GM21381 (cell line): ENCODE results near the gene CCR6.

Experiments used
- ATAC-seq: cut with Tn5 transposase; IDR thresholded peaks from one replicate; pipeline ENCODE4 v1.9.1; 2021; ENCODE audit warnings: mild to moderate bottlenecking, moderate library complexity; ENCODE audit not compliant: unreplicated experiment

The CCR6 gene

DNA sequence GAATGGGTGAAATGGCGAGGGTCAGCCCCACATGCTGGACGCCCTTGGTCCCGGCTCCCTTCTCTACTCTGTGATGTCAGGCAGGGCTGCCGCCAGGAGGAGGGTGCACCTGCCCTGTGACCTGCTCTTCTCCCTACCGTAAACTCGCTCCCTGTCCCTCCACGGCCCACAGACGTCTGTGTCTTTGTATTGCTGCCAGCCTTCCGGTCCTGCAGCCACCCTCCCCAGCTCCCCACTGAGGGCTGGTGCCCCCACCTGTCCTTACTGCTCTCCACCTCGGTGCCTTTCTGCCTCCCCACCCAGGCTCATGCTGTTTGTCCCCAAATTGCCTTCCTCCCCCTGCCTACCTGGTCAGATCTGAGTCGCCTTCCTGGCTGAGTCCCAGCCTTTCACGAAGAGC lies 4.1 kb upstream of the CCR6 start:
- ATAC-seq: no peak

GRCh38 chr6:167119670-167120582 lies 3.0 kb upstream of the CCR6 start:
- no peak for ATAC-seq

DNA sequence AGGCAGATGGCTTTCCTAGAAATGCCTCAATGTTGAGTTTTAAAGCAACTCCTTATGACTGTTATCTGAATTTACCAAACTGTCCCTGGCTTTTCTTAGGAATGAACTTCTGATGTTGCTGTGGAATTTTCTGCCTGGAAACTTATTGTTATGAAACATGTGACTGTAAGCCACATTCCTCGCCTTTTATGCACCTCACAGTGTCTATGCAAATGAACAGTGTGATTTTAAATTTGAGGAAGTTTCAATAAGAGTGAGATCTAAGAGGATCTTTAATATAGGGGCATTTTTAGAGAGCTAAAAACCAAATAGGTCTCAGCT lies 2.4 kb upstream of the CCR6 start:
- ATAC-seq: no peak

DNA sequence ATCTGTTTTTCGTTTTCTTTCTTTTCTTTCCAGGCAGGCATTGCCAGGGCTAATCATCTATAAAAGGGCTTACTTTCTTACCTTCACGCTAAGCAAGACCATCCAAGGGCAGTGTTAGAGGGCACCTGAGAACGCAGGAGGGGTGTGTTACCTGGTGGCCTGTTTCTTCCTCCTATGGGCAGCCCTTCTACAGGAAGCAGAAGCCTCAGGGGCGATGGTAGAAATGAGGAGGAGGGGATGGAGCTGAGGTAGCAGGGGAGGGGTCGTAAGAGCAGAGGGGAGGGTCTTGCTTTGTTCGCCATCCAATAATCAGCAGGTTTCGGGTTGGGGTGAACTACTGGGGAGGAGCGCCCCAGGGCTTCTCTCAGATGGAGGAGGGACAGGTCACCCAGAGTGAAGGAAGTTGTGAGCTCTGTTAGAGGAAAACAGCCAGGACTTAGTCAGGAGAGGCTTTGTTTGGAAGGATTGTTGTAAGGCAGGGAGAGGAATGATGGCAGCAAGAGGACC lies 1.5 kb upstream of the CCR6 start:
- ATAC-seq: no peak

GRCh38 chr6:167122041-167122826 lies 662 bp upstream of the CCR6 start:
- ATAC-seq: peak; percentile 44

- ATAC-seq: no peak
These were observed 1.9 kb downstream of the CCR6 start for GRCh38 chr6:167124753-167125152.

GRCh38 chr6:167125410-167125809 lies 2.5 kb downstream of the CCR6 start:
- ATAC-seq: no peak

GRCh38 chr6:167125855-167126349 lies 3.0 kb downstream of the CCR6 start:
- ATAC-seq: no peak

GRCh38 chr6:167127785-167128531 lies 5.1 kb downstream of the CCR6 start:
- ATAC-seq: no peak

DNA sequence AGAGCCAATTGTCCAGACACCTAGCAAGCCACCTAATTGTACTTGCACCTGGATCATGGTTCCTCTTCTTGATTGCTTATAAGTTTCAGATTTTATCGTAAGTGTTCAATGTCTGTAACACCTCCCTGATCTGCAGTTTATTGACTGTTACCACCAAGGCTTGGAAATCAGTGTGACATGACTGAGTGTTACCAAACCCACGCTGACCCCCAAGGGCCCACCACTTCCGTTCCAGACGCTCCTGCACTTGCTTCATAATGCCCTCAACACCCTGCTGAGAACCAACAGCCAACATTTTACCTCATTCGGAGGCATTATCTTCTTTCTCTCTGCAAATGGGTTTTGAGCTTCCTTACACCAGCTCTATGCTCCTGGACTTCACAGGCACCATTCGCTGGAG lies 6.3 kb downstream of the CCR6 start:
- ATAC-seq: no peak

DNA sequence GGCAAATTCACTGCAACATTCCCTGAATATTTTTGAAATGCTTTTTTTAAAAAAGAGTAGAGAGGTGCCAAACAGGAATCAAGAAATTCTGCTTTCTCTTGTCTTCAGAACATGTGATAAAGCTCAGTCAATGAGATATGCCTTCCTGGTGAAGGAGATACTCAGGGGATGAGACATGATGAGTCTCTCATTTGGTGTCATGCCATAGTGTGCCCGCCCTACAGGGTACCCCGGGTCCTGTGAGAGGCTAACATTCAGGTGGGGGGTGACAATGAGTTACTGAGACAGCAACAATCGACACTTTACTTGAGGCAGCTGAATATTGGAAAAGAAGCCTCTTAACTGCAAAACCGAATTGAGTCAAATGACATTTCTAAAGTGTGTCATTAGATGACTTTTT lies 6.7 kb downstream of the CCR6 start:
- ATAC-seq: no peak

DNA sequence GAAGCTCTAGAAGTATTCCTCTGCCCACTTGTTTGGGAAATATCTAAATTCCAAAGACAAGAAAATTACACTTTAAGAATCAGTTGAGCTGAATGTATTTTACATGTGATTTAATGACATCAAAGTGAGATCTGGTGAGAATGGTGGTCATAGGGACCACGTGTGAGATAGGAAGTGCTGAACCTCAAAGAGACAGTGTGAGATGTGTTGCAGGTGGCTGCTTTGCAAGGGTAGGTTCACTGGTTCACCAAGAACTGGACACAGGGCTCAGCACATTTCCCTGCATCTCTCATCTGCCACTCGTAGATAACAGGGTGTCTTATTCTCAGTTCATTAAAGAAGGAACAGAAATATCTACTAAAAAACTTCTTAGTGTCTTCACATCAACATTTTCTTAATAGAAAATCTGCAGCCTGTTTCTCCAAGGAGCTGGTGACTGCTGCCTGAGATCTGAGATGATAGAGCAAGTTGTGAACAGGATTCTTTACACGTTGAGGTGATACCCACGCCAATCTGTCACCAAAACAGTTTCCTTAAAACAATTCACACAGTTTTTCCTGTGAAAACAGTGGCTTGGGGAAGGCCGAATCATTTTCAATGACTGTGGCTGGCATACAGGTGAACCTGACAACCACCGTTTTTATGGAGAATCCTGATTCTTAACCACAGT lies 7.2 kb downstream of the CCR6 start:
- no peak for ATAC-seq

- no peak for ATAC-seq
These were observed 8.1 kb downstream of the CCR6 start for GRCh38 chr6:167130712-167131684.

- no peak for ATAC-seq
These were observed 11.8 kb downstream of the CCR6 start for GRCh38 chr6:167134448-167135328.

GRCh38 chr6:167136376-167136775 lies 13.5 kb downstream of the CCR6 start:
- no peak for ATAC-seq

DNA sequence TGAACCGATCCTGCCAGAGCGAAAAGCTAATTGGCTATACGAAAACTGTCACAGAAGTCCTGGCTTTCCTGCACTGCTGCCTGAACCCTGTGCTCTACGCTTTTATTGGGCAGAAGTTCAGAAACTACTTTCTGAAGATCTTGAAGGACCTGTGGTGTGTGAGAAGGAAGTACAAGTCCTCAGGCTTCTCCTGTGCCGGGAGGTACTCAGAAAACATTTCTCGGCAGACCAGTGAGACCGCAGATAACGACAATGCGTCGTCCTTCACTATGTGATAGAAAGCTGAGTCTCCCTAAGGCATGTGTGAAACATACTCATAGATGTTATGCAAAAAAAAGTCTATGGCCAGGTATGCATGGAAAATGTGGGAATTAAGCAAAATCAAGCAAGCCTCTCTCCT lies 14.2 kb downstream of the CCR6 start:
- no peak for ATAC-seq

DNA sequence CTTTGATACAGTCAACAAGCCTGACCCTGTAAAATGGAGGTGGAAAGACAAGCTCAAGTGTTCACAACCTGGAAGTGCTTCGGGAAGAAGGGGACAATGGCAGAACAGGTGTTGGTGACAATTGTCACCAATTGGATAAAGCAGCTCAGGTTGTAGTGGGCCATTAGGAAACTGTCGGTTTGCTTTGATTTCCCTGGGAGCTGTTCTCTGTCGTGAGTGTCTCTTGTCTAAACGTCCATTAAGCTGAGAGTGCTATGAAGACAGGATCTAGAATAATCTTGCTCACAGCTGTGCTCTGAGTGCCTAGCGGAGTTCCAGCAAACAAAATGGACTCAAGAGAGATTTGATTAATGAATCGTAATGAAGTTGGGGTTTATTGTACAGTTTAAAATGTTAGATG lies 15.0 kb downstream of the CCR6 start:
- ATAC-seq: no peak

GRCh38 chr6:167139761-167140160 lies 16.9 kb downstream of the CCR6 start:
- ATAC-seq: no peak
